ENCODE measurements around the gene RAD50.

The RAD50 gene

GRCh38 chr5:132677191-132677590, 120.4 kb downstream of the RAD50 start:
- TF ChIP-seq FOXP2 (optimal IDR thresholded peaks at IDR 0.05; ENCODE audit: borderline replicate concordance, extremely low read depth, extremely low read length, insufficient read depth) (no peak), POLR2AphosphoS5 (IDR thresholded peaks at IDR 0.05; ENCODE audit: low read depth, low read length) (no peak), TAF1 (IDR thresholded peaks at IDR 0.05; ENCODE audit: borderline replicate concordance, insufficient read depth, low read length) (no peak)

GRCh38 chr5:132677682-132678400, 121.1 kb downstream of the RAD50 start:
- TF ChIP-seq POLR2AphosphoS5 (IDR thresholded peaks at IDR 0.05; ENCODE audit: low read depth, low read length) = no peak
- no peak for TF ChIP-seq REST (IDR thresholded peaks at IDR 0.05; ENCODE audit: insufficient read depth in 1 of 2, low read depth in 2 of 2, low read length in 2 of 2)

GRCh38 chr5:132678735-132679134, 122.0 kb downstream of the RAD50 start:
- no peak for TF ChIP-seq POLR2AphosphoS5 (IDR thresholded peaks at IDR 0.05; ENCODE audit: low read depth, low read length)
- TF ChIP-seq FOXP2 (optimal IDR thresholded peaks at IDR 0.05; ENCODE audit: borderline replicate concordance, extremely low read depth, extremely low read length, insufficient read depth) = no peak
- no peak for TF ChIP-seq TAF1 (IDR thresholded peaks at IDR 0.05; ENCODE audit: borderline replicate concordance, insufficient read depth, low read length)
- TF ChIP-seq SIN3A (IDR thresholded peaks at IDR 0.05; ENCODE audit: borderline replicate concordance, insufficient read depth, low read length) = no peak
- no peak for TF ChIP-seq REST (IDR thresholded peaks at IDR 0.05; ENCODE audit: insufficient read depth in 1 of 2, low read depth in 2 of 2, low read length in 2 of 2)

- no peak for TF ChIP-seq TAF1 (IDR thresholded peaks at IDR 0.05; ENCODE audit: borderline replicate concordance, insufficient read depth, low read length)
- no peak for TF ChIP-seq REST (IDR thresholded peaks at IDR 0.05; ENCODE audit: insufficient read depth in 1 of 2, low read depth in 2 of 2, low read length in 2 of 2)
- no peak for TF ChIP-seq POLR2AphosphoS5 (IDR thresholded peaks at IDR 0.05; ENCODE audit: low read depth, low read length)
- no peak for TF ChIP-seq FOXP2 (optimal IDR thresholded peaks at IDR 0.05; ENCODE audit: borderline replicate concordance, extremely low read depth, extremely low read length, insufficient read depth)
- no peak for TF ChIP-seq SIN3A (IDR thresholded peaks at IDR 0.05; ENCODE audit: borderline replicate concordance, insufficient read depth, low read length)
These were observed 122.4 kb downstream of the RAD50 start for GRCh38 chr5:132679166-132679565.

GRCh38 chr5:132679717-132680380, 123.1 kb downstream of the RAD50 start:
- TF ChIP-seq SIN3A (IDR thresholded peaks at IDR 0.05; ENCODE audit: borderline replicate concordance, insufficient read depth, low read length) = no peak

- TF ChIP-seq FOXP2 (optimal IDR thresholded peaks at IDR 0.05; ENCODE audit: borderline replicate concordance, extremely low read depth, extremely low read length, insufficient read depth) (no peak), REST (IDR thresholded peaks at IDR 0.05; ENCODE audit: insufficient read depth in 1 of 2, low read depth in 2 of 2, low read length in 2 of 2) (no peak), SIN3A (IDR thresholded peaks at IDR 0.05; ENCODE audit: borderline replicate concordance, insufficient read depth, low read length) (no peak), TAF1 (IDR thresholded peaks at IDR 0.05; ENCODE audit: borderline replicate concordance, insufficient read depth, low read length) (no peak), POLR2AphosphoS5 (IDR thresholded peaks at IDR 0.05; ENCODE audit: low read depth, low read length) (no peak)
These were observed 124.2 kb downstream of the RAD50 start for GRCh38 chr5:132680780-132681475.

All from PFSK-1 (cell line).